ENCODE measurements around the gene TBXAS1.

The TBXAS1 gene

GRCh38 chr7:140049339-140050024, 220.4 kb downstream of the TBXAS1 start:
- no peaks in the 10 kb centered on the region for H3F3A ChIP-seq (ENCODE audit: control insufficient read depth, insufficient read depth)
- no peaks in the 10 kb centered on the region for H4K20me1 ChIP-seq (ENCODE audit: control insufficient read depth, insufficient read depth, low read depth, low read length)
- no peaks in the 10 kb centered on the region for H3K9me2 ChIP-seq (replicated peaks; ENCODE audit: control insufficient read depth, low read length)
- no peak overlapping the region for H3K4me2 ChIP-seq (ENCODE audit: low read length)
- no peak overlapping the region for H3K27ac ChIP-seq (ENCODE audit: low read depth, low read length)
- H3K9me3 ChIP-seq (ENCODE audit: control insufficient read depth, insufficient read depth, low read length) = no peaks in the 10 kb centered on the region
- no peaks in the 10 kb centered on the region for H3K36me3 ChIP-seq (ENCODE audit: control insufficient read depth, low read length)
- H3K27me3 ChIP-seq (ENCODE audit: control insufficient read depth, low read length) = no peaks in the 10 kb centered on the region
- no peaks in the 10 kb centered on the region for H3K79me2 ChIP-seq (ENCODE audit: control insufficient read depth, low read length)
- TF ChIP-seq EZH2phosphoT487 (IDR thresholded peaks at IDR 0.05; ENCODE audit: borderline replicate concordance, low read length) (no peak), CTCF (IDR thresholded peaks at IDR 0.05; ENCODE audit: low read depth, low read length, poor library complexity, severe bottlenecking) (no peak)
- H3K4me3 ChIP-seq (ENCODE audit: low read length) = no peak overlapping the region
- H3K4me1 ChIP-seq (ENCODE audit: control insufficient read depth, low read length) = peaks cover 7% of the 10 kb centered on the region

GRCh38 chr7:140050100-140050499, 221.0 kb downstream of the TBXAS1 start:
- Histone ChIP-seq H3K4me2 (ENCODE audit: low read length) (no peak overlapping the region), H3F3A (ENCODE audit: control insufficient read depth, insufficient read depth) (no peaks in the 10 kb centered on the region), H3K27ac (ENCODE audit: low read depth, low read length) (no peak overlapping the region), H3K9me3 (ENCODE audit: control insufficient read depth, insufficient read depth, low read length) (no peaks in the 10 kb centered on the region), H3K4me3 (ENCODE audit: low read length) (no peak overlapping the region), H3K27me3 (ENCODE audit: control insufficient read depth, low read length) (no peaks in the 10 kb centered on the region), H3K79me2 (ENCODE audit: control insufficient read depth, low read length) (no peaks in the 10 kb centered on the region), H4K20me1 (ENCODE audit: control insufficient read depth, insufficient read depth, low read depth, low read length) (no peaks in the 10 kb centered on the region), H3K9me2 (replicated peaks; ENCODE audit: control insufficient read depth, low read length) (no peaks in the 10 kb centered on the region), H3K36me3 (ENCODE audit: control insufficient read depth, low read length) (no peaks in the 10 kb centered on the region), H3K4me1 (ENCODE audit: control insufficient read depth, low read length) (peaks cover 7% of the 10 kb centered on the region)
- no peak for TF ChIP-seq EZH2phosphoT487 (IDR thresholded peaks at IDR 0.05; ENCODE audit: borderline replicate concordance, low read length)
- no peak for TF ChIP-seq CTCF (IDR thresholded peaks at IDR 0.05; ENCODE audit: low read depth, low read length, poor library complexity, severe bottlenecking)

- no peaks in the 10 kb centered on the region for H3K27me3 ChIP-seq (ENCODE audit: control insufficient read depth, low read length)
- H3K27ac ChIP-seq (ENCODE audit: low read depth, low read length) = no peak overlapping the region
- H4K20me1 ChIP-seq (ENCODE audit: control insufficient read depth, insufficient read depth, low read depth, low read length) = no peaks in the 10 kb centered on the region
- no peaks in the 10 kb centered on the region for H3F3A ChIP-seq (ENCODE audit: control insufficient read depth, insufficient read depth)
- H3K4me3 ChIP-seq (ENCODE audit: low read length) = no peak overlapping the region
- no peak for TF ChIP-seq EZH2phosphoT487 (IDR thresholded peaks at IDR 0.05; ENCODE audit: borderline replicate concordance, low read length)
- no peak for TF ChIP-seq CTCF (IDR thresholded peaks at IDR 0.05; ENCODE audit: low read depth, low read length, poor library complexity, severe bottlenecking)
- no peak overlapping the region for H3K4me2 ChIP-seq (ENCODE audit: low read length)
- H3K9me3 ChIP-seq (ENCODE audit: control insufficient read depth, insufficient read depth, low read length) = no peaks in the 10 kb centered on the region
- H3K79me2 ChIP-seq (ENCODE audit: control insufficient read depth, low read length) = no peaks in the 10 kb centered on the region
- no peaks in the 10 kb centered on the region for H3K36me3 ChIP-seq (ENCODE audit: control insufficient read depth, low read length)
- peaks cover 7% of the 10 kb centered on the region for H3K4me1 ChIP-seq (ENCODE audit: control insufficient read depth, low read length)
- H3K9me2 ChIP-seq (replicated peaks; ENCODE audit: control insufficient read depth, low read length) = no peaks in the 10 kb centered on the region
Observed at GRCh38 chr7:140051820-140052219, 222.8 kb downstream of the TBXAS1 start.

All from DOHH2 (cell line).